Measurements from ENCODE around the gene PLXNB2.
"Not testable (repeated sequence)": the region's sequence is repeated elsewhere in the genome, so short reads cannot be mapped to it uniquely, and the experiment has no call there.

The PLXNB2 gene

DNA sequence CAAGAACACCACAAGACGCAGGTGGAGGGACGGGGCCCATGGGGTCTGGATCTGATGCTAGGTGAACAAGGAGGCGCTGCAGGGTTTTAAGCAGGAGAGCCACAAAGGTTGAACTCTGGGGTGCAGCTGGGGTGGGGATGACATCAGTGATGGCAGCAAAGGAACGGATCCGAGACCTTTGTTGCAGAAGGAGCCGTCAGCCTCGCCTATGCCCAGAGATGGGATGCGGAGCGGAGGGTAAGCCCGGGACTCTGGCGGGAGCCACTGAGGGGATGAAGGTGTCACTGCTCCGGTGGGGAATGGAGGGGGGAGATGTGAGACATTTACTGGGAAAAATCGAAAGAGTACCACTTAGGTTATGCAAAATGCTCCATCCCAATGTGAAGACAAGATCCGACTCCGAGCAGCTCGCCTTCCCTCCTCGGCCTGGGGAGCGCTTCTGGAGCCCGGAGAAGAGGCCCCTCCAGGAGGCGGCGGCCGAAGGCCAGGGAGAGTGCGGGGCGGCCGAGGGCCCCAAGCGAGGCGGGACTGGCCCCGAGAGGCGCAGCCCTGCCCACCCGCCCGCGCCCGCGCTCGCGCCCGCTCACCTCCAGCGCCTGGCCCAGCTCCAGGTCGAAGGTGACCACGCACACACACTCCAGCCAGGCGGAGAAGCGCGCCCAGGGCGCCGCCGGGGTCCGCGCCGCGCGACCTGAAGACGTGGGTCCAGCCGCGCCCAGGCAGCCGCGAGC is 18.9 kb upstream of the PLXNB2 start:
- no peak for FAIRE-seq

DNA sequence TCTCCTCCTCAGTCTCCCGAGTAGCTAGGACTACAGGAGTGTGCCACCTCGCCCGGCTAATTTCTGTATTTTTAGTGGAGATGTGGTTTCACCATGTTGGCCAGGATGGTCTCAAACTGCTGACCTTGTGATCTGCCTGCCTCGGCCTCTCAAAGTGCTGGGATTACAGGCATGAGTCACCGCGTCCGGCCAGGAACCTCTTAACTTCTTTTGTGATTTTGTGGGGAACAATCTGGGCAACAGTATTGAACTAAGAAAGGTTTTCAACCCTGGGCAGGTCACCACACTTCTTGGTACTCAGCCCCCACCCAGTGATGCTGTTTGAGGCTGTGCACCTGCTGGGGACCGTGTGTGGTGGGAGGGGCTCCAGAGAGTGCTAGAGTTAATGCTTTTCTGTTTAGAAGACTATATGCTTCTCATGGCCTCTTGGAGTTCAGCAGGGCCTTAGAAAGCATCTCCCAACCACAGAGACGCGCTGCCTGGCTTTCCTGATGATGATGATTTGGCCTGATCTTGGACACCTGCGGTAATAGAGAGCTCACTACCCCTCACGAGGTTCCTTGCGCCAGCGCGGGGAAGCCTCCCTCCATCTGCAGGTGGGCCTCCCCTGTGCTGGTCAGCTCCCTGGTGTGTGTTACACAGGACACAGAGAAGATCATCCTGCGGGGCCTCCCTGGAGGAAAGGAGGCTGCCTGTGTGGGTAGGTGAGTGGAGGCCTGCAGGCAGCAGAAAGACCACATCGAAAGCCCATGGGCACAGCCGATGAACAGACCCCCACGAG is 18.2 kb upstream of the PLXNB2 start:
- FAIRE-seq, result no peak

DNA sequence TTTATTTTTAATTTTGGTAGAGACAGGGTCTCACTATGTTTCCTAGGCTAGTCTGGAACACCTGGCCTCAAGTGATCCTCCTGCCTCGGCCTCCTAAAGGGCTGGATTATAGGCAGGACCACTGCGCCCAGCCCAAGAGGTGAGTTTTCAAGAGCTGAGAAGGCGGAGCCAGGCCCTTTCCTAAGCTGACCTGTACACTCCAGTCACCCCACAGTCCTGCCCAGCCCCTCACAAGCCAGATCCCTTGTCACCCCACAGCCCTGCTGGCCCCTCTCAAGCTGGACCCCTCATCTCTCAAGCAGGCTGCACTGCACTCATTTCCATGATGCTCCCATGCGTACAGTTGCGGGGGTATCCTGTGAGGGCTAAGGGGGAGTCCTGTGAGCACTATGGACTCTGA is 16.5 kb upstream of the PLXNB2 start:
- FAIRE-seq, result no peak

DNA sequence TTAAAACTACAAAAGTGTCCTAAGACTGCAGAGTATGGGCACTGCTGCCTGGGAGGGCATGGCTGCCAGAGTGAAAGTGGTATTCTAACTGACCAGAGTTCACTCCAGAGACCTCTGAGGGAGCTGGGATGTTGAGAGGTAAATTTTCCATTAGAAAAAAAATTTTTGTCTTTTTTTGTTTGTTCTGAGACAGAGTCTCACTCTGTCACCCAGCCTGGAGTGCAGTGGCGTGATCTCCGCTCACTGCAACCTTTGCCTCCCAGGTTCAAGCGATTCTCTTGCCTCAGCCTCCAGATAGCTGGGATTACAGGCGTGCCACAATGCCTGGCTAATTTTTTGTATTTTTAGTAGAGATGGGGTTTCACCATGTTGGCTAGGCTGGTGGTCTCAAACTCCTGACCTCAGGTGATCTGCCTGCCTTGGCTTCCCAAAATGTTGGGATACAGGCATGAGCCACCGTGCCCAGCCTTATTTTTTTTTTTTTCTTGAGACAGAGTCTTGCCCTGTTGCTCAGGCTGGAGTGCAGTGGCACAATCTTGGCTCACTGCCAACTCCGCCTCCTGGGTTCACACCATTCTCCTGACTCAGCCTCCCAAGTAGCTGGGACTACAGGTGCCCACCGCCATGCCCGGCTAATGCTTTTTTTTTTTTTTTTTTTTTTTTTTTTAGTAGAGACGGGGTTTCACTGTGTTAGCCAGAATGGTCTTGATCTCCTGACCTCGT is 15.1 kb upstream of the PLXNB2 start:
- FAIRE-seq, result not testable (repeated sequence)

DNA sequence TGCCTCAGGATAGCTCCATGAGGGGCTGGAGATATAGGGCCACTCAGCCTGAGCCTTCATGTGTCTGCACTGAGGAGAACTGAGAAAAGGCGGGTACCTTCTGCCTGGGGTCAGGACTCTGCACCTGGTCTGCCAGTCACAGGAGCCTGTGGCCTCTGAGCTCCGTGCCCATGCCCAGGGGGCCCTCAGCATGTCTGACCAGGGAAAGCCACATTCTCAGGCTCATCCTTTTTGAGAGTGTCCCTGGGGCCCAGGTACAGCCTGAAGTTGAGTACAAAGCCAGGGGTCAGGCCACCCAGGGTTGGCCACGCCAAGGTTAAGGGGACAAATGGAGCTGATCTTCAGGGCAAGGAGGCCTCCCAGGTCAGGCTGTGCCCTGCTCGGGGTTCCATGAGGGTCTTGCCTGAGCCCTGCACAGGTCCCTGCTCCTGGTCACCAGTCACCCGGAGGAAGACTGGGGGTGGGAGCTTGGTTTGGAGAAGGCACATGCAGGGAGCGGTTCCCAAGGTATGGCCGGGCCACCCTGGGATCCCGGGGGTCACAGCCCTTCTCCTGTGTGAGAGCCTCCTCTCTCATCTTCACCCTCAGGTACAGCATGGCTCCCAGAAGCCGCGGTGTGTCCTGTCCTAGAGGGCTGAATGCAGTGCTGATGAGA is 13.4 kb upstream of the PLXNB2 start:
- no peak for FAIRE-seq

DNA sequence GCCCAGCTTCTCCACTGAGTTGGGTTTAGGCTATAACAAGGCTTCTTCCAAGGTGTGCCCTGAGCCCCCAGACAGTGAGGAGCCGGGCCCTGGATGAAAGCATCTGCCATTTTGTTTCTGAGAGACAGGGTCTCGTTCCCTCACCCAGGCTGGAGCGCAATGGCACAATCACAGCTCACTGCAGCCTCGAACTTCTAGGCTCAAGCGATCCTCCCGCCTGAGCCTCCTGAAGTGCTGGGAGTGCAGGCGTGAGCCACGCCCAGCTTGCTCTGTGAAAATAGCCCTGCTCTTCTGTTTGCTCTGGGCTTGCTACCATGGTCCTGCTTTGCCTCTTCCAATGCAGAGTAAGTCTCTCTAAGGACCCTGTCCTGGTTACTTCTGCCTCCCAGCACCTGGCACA is 12.7 kb upstream of the PLXNB2 start:
- FAIRE-seq, result no peak

DNA sequence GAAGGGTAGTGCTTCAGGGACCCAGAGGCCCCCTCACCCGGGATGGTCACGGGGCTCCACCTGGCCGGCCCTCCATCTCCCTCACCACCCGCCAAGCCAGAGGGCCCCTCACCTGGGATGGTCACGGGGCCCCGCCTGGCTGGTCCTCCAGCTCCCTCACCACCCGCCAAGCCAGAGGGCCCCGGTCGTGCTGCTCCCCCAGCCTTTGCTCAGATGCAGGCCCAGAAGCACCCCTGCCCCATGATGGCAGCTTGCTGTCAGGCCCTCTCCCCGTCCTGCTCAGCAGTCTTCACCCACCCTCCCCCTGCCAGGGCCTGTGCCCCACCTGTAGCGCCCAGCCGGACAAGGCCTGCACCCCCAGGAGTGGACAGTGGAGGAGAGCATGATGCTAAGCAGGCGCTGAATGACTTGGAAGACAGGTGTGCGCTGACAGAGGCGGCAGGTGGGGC is 12.1 kb upstream of the PLXNB2 start:
- no peak for FAIRE-seq

DNA sequence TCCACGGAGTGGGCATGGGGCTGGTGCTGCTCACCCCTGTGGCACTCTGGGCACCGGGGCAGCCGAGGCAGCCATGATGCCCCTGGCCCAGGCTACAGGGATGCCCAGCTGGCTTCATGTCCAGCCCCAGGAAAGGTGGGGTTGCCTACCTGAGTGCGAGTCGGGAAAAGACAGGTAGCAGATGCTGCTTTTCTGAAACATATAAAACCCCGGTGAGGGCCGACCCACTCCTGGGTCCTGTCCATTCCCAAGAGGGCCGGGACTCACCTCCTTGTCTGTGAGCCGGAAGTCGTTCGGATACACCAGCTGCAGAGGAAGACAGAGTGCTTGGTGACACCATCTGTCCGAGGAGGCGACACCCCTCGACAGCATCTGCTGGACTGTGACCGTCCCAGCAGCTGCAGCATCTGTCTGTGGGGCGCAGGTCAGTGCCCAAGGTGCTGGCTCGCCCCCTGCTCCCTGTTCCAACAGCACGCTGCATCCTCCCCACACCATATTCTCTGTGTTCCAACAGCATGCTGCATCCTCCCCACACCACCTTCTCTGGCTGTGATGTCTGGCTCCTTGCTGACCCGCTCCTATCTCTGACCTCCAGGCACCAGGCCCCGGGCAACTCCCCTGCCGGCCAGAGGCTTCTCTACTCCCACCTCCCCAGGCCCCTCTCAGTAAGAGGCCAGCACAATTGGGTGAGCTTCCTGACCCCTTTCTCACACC is 11.4 kb upstream of the PLXNB2 start:
- FAIRE-seq, result no peak

DNA sequence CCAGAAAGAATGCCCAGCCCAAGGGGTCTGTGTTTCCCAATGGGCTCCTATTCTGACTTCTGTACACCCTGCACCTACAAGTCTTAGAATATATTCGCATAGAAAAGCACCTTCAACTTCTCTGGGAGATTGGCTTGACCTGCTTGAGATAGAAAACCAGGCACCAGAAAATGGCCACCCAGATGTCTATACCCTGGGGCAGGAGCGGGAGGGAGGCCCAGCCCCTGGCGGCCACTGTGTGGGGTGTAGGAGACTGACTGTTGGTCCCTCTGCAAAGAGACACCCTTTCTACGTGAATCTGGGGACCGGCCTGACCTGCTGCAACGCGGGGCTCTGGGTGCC is 10.9 kb upstream of the PLXNB2 start:
- no peak for FAIRE-seq

DNA sequence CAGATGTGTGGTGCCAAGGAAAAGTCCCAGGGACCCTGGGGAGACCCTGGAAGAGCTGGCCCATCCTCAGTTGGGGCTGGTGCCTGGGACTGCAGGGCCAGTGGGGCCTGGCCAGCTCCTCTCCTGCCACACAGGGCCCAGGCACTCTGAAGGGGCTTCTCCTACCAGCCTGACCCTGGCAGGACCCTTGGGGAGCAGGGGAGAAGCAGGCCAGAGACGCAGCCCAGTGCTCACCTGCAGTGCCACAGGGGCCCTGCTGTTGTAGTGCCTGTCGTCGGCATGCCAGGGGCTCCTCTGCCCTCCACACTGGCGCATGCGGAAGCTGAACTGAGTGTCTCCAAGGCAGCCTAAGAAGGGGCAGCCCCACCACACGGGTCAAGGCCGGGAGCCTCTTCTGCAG is 10.2 kb upstream of the PLXNB2 start:
- FAIRE-seq, result no peak

DNA sequence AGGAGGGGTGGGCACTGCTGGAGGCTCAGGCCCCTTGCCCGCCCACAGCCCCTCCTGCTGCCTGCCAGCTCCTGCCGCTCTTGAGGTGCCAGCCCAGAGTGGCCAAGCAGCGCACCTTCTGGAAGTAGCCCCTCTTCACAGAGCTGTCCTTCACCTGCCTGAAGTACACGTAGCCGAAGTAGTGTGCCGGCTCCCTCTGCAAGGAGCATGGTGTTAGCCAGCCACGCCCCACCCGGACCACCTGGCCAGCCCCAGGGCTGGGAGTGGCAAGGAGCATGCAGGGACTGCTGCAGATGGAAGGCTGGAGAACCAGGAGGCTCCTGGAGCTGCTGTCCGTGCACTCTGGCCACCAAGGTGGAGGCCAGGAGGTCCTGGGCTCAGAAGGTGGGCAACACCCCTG is 9.7 kb upstream of the PLXNB2 start:
- no peak for FAIRE-seq

DNA sequence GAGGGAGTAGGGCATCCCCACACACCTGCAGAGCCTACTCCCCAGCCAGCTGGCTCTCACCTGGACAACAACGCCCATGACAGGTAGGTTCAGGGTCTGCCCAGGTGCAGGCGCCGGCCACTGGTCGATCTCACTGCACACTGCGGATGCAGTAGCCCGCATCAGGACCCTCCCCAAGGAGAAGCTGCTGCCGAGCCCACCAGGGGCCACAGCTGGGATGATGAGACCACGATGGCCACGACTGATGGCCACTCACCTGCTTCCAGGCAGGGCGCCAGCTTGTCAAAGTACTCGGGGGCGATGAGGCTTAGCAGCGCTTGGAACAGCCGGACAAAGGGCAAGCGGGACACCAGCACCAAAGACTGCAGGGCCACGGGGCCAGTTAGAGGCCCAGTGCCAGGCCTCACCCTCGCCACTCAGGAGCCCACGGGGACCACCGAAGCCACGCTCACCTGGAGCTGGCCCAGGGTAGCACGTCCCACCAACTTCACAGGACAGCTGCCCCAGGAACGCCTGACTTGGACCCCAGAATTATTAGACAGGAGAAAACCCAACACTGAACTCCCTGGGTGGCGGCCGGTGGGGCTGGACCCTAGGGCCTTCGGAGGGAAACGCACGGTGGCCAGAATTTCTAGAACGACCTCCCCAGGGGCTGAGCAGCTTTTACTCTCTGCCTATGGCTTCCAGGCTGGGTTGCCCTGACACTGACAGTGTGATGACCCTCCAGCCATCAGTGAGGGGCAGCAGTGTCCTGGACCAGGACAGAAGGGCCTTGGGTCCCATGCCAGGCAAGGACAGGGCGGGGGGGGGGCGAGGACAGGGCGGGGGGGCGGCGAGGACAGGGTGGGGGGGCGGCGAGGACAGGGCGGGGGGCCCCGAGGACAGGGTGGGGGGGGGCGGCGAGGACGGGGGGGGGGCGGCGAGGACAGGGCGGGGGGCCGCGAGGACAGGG is 8.9 kb upstream of the PLXNB2 start:
- FAIRE-seq, result no peak

DNA sequence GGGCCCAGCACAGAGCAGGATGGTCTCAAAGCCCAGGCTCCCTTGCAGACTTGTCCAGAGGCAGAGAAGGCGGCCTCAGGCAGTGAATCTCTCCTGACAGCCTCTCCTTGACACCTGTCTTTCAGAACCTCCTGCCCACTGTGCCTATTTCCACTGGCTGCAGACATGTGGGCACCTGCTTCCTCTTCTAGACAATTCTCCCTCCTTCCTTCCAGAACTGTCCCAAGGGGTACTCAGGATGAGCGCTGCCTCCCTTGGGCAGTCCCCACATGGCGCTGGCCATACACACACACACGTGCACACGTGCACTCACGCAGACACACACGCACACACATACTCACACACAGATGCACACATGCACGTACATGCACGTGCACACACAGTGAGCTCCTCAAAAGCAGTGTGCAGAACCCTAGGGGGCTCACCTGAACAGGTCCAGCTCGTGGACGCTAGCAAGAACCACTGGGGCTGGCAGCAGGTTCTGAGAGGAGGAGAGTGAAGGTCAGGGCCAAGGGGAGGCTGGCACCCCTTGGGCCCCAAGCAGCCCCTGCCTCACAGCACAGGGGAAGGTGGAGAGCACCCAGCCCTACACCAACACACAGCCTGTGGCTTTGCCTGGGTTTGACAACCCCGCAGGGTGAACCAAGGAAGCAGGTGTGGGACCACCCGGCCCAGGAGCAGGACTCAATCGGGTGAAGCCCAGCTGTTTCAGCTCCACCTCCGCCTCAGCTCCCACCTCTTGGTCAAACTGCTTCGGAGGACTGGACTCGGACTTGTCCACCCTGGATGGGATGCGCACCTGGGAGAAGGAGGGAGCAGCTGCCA is 8.1 kb upstream of the PLXNB2 start:
- FAIRE-seq, result no peak

DNA sequence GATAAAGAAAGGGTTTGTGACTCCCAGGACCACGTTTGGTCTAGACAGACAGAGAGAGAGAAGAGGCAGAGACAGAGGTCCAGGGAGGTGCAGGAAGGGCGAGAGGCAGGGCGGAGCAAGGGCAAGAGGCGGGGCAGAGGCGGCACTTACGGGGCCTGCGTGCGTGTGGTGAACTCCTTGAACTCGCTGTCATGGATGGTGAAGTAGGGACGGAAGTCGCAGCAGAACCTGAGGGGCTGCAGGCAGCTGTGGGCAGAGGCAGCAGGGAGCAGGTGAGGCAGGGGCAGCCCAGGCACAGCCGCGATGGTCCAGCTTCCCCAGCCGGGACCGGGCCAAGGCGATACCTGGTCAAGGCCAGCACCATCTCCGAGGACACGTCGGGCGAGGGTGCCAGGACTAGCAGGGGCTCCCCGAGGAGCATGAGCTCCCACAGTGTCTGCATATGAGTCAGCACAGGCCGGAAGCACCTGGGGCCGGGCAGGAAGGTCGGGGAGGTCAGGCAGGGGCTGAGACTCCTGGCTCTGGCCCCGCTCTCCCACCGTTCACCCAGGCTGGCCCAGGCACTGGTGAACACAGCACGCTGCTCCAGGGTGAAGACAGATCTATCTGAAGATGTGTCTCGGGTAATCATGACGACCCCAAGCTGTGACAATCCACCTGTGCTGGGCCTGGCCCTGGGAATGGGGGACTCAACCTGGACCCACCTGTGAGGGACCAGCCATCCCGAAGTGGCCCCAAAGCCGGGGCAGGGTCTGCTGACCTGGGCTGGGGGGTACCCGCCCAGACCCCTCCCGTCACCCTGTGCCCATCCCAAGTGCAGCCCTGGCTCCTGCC is 7.2 kb upstream of the PLXNB2 start:
- no peak for FAIRE-seq

DNA sequence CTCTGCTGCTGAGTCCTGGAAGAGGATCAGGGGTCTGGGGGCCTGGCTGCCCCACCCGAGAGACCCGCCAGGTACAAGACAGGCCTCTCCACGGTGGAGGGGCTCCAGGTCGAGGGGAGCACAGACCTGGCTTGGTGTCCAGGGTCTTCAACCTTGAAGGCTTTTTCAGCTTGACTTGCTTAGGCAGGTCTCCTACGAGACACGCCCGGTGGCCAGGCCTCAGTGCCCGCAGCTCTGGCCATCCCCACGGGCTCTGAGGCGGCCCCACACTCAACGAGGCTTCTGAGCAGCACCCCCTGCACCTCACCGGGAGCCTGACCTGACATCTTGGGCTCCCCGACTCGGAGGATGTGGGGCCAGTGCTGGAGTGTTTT is 6.6 kb upstream of the PLXNB2 start:
- FAIRE-seq, result no peak

DNA sequence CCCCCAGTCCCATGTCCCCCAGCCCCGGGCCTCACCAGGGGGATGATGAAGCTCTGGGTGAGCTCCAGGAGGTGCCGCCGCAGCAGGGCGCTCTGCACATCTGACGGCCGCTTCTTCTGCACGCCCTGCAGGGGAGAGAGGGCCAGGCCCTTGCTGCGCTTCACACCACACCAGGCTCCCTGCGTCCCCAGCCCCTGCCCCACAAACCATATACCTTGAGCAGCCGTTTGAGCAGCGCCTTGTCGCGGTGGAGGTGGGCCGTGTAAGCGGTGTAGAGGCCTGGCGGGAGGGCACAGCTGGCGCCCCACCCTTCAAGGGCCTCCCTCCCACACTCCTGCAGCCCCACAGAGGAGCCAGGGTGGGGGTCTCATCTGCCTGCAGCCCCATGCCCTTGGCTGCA is 6.2 kb upstream of the PLXNB2 start:
- FAIRE-seq, result no peak

DNA sequence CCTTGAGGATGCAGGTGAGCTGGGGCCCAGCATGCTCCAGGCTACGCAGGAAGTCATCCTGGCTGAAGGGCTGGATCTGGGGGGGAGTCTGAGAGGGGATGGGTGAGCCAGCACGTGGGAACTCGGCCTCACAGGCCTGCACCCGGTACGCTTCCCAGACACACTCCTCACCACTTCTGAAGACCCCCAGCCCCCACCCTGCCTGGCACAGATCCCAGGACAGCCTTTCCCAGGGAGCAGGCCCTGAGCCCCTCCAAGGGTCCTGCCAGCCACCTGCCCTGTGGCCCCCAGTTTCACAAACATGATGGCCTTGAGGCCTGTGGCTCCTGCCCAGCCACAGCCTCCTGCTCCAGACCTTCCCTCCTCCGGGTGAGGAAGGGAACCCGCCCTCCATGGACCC is 5.6 kb upstream of the PLXNB2 start:
- no peak for FAIRE-seq

DNA sequence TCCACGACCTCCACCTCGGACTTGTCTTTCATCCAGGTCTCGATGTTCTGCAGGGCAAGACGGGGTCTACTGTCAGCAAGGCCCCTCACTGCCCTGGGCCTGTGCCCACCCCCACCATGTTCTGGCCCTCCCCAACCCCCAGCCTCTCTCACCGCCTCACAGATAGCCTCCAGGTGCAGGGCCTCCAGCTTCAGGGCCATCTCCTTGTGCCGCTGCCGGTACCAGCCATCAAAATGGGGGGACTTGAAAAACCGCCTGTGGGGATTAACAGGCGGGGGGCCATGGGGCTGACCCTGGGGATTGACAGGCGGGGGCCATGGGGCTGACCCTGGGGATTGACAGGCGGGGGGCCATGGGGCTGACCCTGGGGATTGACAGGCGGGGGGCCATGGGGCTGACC is 4.9 kb upstream of the PLXNB2 start:
- no peak for FAIRE-seq

DNA sequence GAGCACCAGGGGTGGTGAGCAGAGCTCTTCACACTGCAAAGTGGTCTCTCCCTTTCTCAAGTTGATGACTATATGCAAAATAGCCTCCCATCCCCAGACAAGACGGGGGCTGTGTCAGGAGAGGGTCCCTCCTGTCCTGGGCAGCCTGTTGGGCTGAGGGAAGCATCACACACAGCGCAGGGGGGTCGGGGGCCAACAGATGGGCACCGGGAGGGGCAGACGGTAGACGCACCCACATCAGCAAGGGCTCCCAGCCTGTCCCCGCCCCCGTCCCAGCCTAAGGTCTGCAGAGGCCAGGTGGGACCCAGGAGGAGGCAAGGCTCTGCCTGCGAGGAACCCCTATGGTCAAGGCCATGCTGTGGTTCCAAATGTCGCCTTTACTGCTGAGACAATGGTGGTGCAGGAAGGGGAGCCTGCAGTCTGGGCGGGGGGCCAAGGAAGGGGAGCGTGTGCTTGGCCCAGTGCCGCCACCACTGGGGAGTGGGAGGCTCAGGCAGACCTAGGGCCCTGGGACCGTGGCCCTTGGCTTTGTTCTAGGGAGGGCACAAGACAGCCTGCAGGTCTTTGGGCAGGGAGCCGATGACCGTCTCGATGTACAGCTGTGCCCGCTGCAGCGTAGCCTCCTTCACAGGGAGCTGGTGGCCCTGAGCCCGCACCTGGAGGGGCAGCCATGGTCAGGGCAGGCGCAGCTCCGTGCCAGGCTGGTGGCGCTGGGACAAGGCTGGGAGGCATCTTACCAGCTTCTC is 4.3 kb upstream of the PLXNB2 start:
- FAIRE-seq, result no peak

Measured in endometrium (tissue), 2 donors.